ENCODE measurements around the gene ST8SIA6.

Gene ST8SIA6

DNA sequence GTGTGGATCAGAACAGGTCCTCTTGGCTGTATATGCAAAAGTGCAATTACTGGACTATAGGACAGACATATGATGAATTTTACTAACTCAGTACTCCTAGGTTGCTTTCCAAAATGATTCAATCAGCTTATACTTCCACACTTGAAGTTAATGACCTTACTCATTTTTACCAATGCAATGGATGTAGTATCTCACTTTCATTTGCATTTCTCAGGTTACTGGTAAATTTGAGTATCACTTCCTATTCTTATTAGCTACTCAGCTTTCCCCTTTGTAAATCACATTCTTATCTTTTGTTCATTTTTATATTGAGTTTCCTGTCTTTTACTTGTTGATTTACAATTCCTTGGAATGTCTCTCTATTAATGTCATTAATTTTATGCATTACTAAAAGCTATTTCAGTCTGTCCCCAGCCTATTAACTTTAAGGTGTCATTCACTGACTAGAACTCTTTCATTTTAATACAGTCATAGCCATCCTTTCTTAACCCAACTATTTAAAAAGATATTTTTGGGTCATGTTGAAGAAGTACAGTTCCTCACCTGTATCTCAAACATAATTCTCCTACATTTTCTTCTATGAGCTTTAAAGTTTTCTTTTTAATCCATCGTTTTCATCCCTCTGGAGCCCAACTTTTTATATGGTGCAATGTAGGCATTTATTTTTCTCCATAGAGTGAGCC, 137.8 kb downstream of the ST8SIA6 start:
- Mint-ChIP-seq H3K27ac (peak overlapping the region; percentile 12), H3K4me1 (peaks cover 11% of the 10 kb centered on the region)

DNA sequence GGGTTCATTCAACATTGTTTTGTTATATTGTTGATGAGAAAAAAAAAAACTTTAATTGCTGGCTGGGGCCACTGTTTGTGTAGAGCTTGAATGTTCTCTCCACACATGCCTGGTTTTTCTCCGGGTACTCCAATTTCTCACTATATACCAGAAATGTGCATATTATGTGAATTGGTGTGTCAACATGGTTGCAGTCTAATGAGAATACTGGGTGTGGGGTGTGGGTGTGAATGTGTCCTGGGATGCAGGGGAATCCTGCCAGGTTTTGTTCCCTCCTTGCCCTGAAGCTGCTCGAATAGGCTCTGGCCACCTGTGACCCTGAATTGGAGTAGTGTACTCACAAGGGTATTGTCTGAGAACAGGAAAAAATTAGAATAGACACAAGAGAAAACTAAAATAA, 145.0 kb downstream of the ST8SIA6 start:
- H3K27me3 Mint-ChIP-seq: peaks cover 13% of the 10 kb centered on the region
- no peak overlapping the region for H3K27ac Mint-ChIP-seq
- no peaks in the 10 kb centered on the region for H3K9me3 Mint-ChIP-seq
- no peaks in the 10 kb centered on the region for H3K4me1 Mint-ChIP-seq
- no peaks in the 10 kb centered on the region for H3K36me3 Mint-ChIP-seq
- no peak overlapping the region for H3K4me3 Mint-ChIP-seq

More for the DNA sequence above, 137.8 kb downstream of the ST8SIA6 start:
- Mint-ChIP-seq H3K27me3 (peaks cover 3% of the 10 kb centered on the region), H3K4me3 (no peak overlapping the region), H3K9me3 (no peaks in the 10 kb centered on the region), H3K36me3 (no peaks in the 10 kb centered on the region)

DNA sequence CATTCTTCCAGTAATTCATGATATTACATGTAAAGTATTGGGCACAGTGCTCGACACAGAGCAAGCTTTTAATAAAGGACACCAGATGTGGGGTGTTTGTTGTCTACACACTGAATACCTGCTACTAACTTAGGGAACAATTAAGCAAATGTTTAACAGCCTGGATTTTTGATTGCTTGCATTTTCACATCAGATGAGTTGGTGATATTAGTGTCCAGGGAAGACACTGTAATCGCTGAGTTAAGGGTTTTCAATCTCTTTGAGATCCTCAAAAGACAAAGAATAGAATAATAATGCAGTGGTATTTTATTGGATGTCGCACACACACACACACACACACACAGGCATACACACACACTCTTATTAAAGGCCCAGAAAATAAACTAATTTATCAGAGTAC, 147.3 kb downstream of the ST8SIA6 start:
- H3K4me1 Mint-ChIP-seq: no peaks in the 10 kb centered on the region
- H3K9me3 Mint-ChIP-seq: no peaks in the 10 kb centered on the region
- H3K27ac Mint-ChIP-seq: no peak overlapping the region
- no peaks in the 10 kb centered on the region for H3K36me3 Mint-ChIP-seq
- H3K4me3 Mint-ChIP-seq: no peak overlapping the region
- peaks cover 12% of the 10 kb centered on the region for H3K27me3 Mint-ChIP-seq

DNA sequence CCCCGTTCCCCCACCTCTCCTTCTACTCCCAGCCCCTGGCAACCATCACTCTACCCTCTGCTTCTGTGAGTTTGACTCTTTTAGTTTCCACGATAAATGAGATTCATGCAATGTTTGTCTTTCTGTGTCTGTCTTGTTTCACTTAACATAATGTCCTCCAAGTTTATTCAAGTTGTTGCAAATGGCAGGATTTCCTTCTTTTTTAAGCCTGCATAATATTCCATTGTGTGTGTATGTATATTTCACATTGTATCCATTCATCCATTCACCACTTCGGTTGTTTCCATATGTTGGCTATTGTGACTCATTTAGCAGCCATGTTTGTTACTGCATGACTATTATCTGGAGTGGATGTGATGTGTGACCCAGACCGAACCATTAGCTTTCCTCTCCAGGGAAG, 162.0 kb downstream of the ST8SIA6 start:
- H3K27ac Mint-ChIP-seq: no peak overlapping the region
- H3K4me1 Mint-ChIP-seq: peaks cover 13% of the 10 kb centered on the region
- no peaks in the 10 kb centered on the region for H3K36me3 Mint-ChIP-seq
- peaks cover 9% of the 10 kb centered on the region for H3K27me3 Mint-ChIP-seq
- no peaks in the 10 kb centered on the region for H3K9me3 Mint-ChIP-seq
- no peak overlapping the region for H3K4me3 Mint-ChIP-seq

DNA sequence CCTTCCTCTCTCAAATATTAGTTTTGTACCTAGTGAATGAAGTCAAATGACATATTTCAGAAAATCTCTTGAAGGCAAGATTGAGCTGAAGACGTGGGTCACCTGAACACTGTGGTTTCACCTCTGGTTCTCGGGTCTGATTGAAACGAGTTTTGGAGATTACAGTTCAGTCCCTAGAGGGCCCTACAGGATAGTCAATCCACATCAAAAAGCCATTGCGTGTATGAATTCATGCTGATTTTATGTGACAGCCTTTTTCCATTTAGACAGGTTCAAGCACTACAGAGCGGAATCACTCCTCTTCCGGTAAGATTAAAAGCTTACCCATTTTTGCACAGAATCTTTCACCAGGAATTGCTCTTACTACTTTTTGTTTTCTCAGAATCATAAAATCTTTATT, 164.2 kb downstream of the ST8SIA6 start:
- Mint-ChIP-seq H3K27me3 (peaks cover 9% of the 10 kb centered on the region), H3K27ac (peak overlapping the region; percentile 92), H3K36me3 (no peaks in the 10 kb centered on the region)

GRCh38 chr10:17289763-17290162, 164.6 kb downstream of the ST8SIA6 start:
- peaks cover 9% of the 10 kb centered on the region for H3K27me3 Mint-ChIP-seq
- H3K4me3 Mint-ChIP-seq: no peak overlapping the region
- no peaks in the 10 kb centered on the region for H3K9me3 Mint-ChIP-seq
- no peaks in the 10 kb centered on the region for H3K36me3 Mint-ChIP-seq
- H3K4me1 Mint-ChIP-seq: peaks cover 13% of the 10 kb centered on the region
- no peak overlapping the region for H3K27ac Mint-ChIP-seq

More for the DNA sequence above, 164.2 kb downstream of the ST8SIA6 start:
- H3K9me3 Mint-ChIP-seq: no peaks in the 10 kb centered on the region
- peaks cover 13% of the 10 kb centered on the region for H3K4me1 Mint-ChIP-seq
- peak overlapping the region; percentile 15 for H3K4me3 Mint-ChIP-seq

DNA sequence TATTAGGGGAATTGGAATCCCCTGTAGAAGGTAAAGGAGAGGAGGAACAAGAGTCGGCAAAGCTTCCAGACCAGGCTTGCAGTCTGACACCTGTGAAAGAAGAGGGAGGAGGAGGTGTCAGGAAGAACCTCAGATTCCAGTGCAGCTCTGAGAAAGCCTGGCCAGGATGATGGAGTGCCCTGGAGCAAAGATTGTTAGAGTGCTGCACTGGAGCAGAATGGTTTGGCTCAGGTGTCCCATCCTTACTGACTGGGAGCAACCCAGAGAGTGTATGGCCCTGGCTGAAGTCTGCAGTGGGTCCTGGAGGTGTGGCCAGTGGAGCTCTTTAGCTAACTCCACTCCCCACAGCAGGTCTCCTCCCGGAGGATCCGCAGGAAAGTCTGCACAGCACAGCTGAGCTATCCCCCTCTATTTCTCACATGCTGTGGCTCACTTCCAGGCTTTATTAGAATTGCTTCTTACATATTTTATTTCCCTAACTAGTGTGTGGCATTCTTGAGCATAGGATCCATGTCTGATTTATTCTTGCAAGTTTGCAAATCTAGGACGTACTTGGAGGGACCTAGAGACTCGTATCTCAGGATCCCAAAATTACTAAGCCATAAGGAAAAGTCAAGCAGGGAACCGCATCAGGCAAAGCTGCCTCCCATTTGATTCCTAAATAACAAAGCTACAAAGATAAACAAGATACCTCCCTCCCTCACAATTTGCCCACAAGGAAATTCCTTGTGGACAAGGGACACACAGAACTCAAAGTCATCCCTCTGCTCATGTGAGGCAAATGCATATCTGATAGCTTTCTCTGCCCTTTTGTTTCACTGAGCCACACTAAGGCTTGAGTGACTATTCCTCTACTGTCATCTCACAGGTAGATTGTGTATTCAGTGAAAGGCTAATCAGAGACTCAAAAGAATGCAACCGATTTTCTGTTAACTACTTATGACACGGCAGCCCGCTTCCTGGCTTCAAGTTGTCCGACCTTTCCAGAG, 167.5 kb downstream of the ST8SIA6 start:
- peaks cover 7% of the 10 kb centered on the region for H3K27me3 Mint-ChIP-seq
- H3K36me3 Mint-ChIP-seq: no peaks in the 10 kb centered on the region
- H3K27ac Mint-ChIP-seq: no peak overlapping the region
- H3K9me3 Mint-ChIP-seq: peaks cover 3% of the 10 kb centered on the region
- peaks cover 13% of the 10 kb centered on the region for H3K4me1 Mint-ChIP-seq
- H3K4me3 Mint-ChIP-seq: no peak overlapping the region

- Mint-ChIP-seq H3K27ac (no peak overlapping the region), H3K36me3 (peaks cover 5% of the 10 kb centered on the region), H3K4me3 (no peak overlapping the region), H3K27me3 (no peaks in the 10 kb centered on the region), H3K9me3 (peaks cover 13% of the 10 kb centered on the region), H3K4me1 (no peaks in the 10 kb centered on the region)
These were observed 172.1 kb downstream of the ST8SIA6 start for GRCh38 chr10:17282311-17282710.

- Mint-ChIP-seq H3K4me1 (peaks cover 3% of the 10 kb centered on the region), H3K9me3 (peaks cover 13% of the 10 kb centered on the region), H3K4me3 (no peak overlapping the region), H3K36me3 (peaks cover 10% of the 10 kb centered on the region), H3K27me3 (no peaks in the 10 kb centered on the region), H3K27ac (no peak overlapping the region)
These were observed 175.7 kb downstream of the ST8SIA6 start for GRCh38 chr10:17278607-17279240.

DNA sequence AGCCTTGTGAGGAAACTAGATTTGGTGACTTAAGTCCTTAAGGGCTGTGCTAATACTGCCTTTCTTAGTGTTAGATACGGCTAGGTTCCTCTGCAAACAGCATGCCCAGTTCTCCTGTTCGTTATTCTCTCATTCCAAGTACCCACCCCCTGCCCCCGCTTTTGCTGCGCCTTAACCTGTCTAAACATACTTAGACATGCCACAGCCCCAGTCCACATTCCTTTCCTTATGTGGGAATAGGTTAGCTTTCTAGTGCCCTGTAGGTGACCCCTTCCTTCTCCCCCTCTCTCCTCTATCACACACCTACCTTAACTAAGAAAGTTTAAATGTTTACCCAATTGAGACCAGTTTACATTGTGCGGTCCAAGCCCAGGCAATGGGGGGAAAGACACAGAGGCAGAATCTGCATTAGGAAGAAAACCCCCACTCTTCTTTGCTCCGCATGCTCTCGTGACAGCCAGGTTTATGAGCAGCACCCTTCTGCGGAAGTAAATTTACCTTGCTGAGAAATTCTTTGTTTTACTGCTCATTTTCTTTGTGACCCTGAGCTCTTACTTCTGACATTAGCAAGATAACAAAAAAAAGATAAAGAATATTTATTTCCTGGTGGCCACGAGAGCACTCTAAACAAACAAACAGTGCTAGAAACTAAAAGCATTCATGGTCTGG, 177.5 kb downstream of the ST8SIA6 start:
- Mint-ChIP-seq H3K36me3 (peaks cover 10% of the 10 kb centered on the region), H3K4me1 (peaks cover 8% of the 10 kb centered on the region), H3K9me3 (peaks cover 10% of the 10 kb centered on the region), H3K27me3 (no peaks in the 10 kb centered on the region), H3K27ac (no peak overlapping the region), H3K4me3 (no peak overlapping the region)

GRCh38 chr10:17273403-17273802, 181.0 kb downstream of the ST8SIA6 start:
- Mint-ChIP-seq H3K9me3 (no peaks in the 10 kb centered on the region), H3K27me3 (no peaks in the 10 kb centered on the region), H3K27ac (no peak overlapping the region), H3K4me1 (peaks cover 8% of the 10 kb centered on the region), H3K36me3 (peaks cover 5% of the 10 kb centered on the region), H3K4me3 (no peak overlapping the region)

DNA sequence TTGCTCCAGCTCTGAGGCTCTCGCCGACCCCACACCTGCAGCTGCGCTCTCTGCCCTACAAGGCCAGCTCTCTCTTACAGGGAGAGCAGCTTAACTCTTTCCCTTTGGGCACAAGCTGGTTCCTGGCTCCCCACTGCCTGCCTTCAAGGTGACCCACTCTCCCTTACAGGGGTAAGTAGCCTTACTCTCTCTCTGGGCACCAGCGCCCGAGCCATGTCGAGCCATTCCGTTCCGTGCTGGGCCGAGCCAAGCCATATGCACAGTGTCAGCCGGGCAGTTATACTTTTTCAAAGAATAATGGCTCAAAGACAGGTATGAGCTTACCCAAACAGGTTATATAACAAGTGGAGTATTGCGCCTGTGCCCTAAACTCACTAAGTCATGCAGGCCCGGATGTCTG, 181.7 kb downstream of the ST8SIA6 start:
- no peak overlapping the region for H3K4me3 Mint-ChIP-seq
- H3K4me1 Mint-ChIP-seq: peaks cover 8% of the 10 kb centered on the region
- H3K27ac Mint-ChIP-seq: no peak overlapping the region
- H3K9me3 Mint-ChIP-seq: no peaks in the 10 kb centered on the region
- peaks cover 5% of the 10 kb centered on the region for H3K36me3 Mint-ChIP-seq
- no peaks in the 10 kb centered on the region for H3K27me3 Mint-ChIP-seq
